ENCODE measurements around the gene ORAI1.
"Not testable (repeated sequence)": the region's sequence is repeated elsewhere in the genome, so short reads cannot be mapped to it uniquely, and the experiment has no call there.

Gene ORAI1

DNA sequence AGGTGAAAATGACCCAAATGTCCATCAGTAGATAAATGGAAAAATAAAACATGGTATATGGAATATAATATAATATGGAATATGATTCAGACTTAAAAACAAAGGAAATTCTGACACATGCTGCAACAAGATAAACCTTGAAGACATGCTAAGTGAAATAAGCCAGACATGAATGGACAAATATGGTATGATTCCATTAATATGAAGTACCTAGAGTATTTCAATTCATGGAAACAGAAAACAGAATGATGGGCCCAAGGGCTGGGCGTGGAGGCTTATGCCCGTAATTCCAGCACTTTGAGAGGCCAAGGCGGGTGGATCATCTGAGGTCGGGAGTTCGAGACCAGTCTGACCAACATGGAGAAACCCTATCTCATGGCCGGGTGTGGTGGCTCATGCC lies 22.7 kb upstream of the ORAI1 start:
- no peak for DNase-seq (ENCODE audit: low read depth)

DNA sequence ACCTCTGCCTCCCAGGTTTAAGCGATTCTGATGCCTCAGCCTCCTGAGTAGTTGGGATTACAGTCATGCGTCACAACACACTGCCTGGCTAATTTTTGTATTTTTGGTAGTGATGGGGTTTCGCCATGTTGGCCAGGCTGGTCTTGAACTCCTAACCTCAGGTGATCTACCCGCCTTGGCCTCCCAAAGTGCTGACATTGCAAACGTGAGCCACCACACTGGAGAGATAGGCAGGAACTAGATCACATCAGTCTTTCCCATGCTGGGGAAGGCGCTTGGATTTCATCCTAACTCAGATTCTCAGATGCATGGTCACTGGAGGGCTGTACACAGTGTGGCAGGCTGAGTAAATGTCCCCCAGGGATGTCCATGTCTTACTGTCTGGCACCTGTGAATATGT lies 18.0 kb upstream of the ORAI1 start:
- no peak for DNase-seq (ENCODE audit: low read depth)

DNA sequence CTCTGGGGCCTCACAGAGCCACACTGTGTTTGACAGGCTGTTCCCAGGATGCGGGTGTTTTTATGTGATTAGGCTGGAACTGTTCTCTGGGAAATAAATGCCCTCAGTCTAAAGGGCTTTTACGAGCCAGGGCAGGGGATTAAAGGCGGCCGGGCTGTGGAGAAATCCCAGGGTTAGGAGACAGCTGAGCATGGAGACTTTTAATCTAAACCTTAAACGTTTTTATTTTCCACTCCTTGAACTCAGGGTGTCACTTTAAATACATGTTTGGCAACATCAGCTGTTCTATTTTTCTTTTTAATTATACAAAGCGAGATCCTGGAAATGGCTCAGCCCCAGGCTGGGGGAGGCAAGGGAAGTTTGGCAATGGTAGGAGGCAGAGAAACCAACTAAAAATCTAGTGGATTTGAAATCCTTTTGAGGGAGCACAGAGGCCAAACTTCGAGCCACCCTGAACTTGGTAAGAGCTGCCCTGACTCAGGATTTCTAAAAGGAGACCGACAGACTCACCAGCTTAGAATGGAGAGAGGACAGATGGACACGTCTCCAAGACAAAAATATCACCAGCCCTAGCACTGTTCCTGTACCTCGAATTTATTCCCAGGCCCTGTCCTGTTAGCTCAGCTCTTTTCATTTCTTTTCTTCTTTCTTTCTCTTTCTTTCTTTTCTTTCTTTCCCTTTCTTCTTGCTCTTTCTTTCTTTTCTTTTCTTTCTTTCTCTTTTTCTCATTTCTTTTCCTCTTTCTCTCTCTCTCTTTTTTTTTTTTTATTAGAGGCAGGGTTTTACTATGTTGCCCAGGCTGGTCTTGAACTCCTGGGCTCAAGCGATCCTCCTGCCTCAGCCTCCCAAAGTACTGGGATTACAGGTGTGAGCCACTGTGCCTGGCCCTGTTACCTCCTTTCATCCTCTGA lies 15.8 kb upstream of the ORAI1 start:
- DNase-seq (ENCODE audit: low read depth): peak; percentile 36

DNA sequence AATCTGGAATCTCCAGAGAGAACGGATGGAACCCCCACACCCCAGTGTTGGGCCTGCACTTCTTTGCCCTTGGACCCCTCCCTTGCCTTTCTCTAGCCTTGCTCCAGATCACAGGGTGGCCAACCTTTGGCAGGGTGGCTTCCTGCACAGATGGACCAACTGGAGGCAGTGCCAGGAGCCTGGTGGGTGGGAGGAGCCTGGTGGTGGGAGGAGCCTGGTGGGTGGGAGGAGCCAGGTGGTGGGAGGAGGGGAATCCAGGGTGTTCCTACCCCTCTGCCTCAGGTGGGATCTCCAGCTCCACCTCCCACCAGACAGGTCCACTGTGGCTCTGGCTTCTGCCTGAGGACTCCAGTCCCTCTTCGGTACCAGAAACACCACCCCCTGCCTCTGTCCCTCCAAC lies 15.0 kb upstream of the ORAI1 start:
- no peak for DNase-seq (ENCODE audit: low read depth)

DNA sequence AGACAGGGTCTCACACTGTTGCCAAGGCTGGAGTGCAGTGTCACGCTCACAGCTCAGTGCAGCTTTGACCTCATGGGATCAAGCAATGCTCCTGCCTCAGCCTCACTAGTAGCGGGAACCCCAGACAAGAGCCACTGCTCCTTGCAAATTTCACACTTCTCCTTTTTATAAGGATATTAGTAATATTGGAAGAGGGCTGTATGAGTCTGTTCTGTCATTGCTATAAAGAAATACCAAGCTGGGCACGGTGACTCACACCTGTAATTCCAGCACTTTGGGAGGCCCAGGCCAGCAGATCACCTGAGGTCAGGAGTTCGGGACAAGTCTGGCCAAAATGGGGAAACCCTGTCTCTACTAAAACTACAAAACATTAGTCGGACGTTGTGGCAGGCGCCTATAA lies 12.9 kb upstream of the ORAI1 start:
- DNase-seq (ENCODE audit: low read depth): no peak

DNA sequence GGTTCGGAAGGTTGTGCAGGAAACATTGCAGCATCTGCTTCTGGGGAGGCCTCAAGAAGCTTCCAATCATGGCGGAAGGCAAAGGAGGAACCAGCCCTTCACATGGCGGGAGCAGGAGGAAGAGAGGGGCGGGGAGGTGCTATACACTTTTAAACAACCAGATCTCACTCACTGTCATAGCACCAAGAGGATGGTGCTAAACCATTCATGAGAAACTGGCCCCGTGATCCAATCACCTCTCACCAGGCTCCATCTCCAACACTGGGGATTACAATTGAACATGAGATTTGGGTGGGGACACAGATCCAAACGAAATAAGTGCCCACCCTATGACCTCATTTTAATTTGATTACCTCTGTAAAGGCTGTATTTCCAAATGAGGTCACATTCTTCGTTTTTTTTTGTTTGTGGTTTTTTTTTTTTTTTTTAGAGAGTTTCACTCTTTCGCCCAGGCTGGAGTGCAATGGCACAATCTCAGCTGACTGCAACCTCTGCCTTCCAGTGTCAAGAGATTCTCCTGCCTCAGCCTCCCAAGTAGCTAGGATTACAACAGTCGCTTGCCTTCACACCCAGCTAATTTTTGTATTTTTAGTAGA lies 11.4 kb upstream of the ORAI1 start:
- no peak for DNase-seq (ENCODE audit: low read depth)

DNA sequence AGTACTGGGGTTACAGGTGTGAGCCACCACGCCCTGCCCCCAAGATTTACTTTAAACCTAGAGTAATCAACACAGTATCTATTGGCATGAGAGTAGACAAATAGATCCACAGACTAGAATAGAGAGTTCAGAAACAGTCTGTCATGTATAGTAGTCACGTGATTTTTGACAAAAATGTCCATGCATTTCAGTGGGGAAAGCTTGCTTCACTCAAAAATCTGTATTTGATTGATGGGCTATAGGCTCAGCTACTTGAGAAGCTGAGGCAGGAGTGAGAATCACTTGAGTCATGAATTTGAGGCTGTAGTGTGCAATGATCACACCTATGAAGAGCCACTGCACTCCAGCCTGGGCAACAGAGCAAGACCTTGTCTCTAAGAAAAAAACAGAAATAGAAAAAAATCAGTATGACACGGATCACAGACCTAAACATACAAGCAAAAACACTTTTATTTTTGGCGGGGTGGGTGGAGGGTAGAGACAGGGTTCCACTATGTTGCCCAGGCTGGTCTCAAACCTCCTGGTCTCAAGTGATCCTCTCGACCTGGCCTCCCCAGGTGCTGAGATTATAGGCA lies 7.6 kb upstream of the ORAI1 start:
- no peak for DNase-seq (ENCODE audit: low read depth)

DNA sequence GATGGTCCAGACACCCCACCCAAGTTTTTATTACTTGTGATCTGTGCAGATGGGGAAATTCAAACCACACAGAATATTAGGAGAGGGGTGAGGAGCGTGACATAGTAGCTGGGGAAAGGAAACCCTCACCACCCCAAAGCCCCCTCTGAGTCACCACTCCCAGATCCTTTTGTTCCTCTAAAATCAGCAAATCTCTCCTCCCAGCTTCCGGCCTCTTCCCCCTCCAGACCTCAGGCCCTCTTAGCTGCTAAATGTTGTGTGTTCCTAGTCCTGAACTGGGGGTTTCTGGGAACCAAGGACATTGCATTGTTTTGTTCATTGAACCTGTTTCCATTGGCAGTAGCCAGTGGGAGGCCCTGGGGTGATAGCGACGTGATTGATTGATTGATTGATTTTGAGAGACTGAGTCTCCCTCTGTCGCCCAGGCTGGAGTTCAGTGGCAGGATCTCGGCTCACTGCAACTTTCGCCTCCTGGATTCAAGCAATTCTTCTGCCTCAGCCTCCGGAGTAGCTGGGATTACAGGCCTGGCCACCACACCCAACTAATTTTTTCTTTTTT lies 5.9 kb upstream of the ORAI1 start:
- DNase-seq (ENCODE audit: low read depth): no peak

DNA sequence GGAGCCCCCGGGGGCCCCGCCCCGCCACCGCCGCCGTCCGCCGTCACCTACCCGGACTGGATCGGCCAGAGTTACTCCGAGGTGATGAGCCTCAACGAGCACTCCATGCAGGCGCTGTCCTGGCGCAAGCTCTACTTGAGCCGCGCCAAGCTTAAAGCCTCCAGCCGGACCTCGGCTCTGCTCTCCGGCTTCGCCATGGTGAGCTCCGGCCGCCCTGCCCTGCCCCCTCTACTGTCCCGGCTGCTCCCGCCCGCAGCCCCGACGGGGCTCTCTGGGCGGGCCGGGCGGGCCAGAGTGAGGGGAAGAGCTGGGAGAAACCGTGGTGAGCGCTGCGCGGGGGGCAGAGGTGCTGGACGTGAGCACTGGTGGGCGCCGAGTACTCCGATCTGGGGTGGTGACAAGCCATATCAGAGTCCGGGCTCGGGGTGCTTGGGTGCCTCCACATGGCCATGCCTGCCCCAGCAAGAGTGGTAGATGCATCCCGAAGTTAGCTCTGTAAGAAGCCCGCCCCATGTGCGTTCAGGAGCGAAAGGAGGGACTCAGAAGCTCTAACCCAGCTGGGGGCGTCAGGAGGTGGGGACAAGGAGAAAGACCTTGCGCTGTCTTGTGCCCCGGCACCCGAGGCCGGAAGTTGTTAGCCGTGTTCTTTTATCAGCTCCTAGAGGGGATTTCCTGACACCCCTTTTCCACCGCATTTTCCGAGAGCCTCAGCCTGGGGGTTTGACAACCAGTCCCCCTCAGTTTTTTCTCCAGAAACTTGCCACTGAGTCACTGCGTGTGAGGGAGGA lies 717 bp downstream of the ORAI1 start:
- peak; percentile 32 for DNase-seq (ENCODE audit: low read depth)

DNA sequence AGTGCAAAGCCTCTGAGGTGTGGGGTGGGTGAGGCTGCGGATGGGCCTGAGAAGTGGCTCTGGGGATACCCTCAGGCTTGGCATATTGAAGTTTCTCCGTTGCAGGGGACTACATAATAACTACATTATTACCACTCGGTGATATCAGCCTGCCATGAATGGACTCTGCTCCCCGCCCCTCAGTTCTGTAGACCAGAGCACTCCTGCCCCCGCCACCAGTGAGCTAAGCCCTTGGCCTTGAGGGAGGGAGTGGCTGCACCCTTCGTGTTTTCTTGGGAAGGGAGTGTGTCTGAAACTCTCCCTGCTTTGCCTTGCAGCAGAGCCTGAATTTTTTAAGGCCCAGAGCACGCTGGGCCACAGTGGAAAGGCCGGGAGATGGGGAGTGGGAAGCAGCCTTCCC lies 1.7 kb downstream of the ORAI1 start:
- no peak for DNase-seq (ENCODE audit: low read depth)

DNA sequence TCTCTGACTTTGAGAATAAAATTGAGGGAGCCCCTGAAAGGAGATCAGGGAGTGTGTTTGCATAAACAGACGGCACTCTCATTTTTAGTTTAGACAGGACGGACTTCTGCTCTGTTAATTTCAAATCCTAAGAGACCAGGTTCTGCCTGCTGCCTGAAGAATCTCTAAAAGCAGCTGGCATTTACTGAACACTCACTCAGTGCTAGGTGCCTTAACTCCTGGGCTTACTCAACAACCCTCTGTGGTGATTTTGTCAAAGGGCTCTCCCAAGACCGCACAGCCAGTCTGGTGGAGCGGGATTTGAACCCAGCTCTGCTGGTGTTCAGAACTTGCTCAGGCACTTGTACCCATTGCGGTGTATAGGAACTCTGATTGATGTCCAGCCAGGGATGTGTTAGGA lies 2.2 kb downstream of the ORAI1 start:
- DNase-seq (ENCODE audit: low read depth): no peak

DNA sequence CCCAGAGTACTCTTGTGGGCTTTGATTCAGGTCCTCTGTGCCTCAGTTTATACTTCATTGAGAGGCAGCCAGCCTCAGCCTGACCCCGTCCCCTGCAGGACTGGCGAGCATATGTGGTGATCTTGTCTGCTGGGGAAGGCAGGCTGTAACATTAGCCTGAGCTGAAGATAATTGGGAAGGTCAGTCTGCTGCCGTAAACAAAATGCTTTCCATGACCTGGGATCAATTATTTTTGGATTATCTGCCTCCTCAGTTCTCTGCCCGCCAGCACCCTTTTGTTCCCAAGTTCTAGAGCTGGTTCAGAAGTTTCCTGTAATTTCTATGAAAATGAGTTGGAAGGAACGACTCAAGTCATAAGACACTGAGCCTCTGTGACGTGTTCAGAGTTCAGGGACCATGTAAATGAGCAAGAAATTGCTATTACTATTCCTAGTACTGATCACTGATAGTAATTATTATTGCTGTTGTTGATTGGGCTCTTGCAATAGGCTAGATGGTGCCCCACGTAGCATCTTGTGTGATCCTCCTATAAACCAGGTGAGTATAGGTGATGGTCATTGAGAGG lies 4.5 kb downstream of the ORAI1 start:
- no peak for DNase-seq (ENCODE audit: low read depth)

DNA sequence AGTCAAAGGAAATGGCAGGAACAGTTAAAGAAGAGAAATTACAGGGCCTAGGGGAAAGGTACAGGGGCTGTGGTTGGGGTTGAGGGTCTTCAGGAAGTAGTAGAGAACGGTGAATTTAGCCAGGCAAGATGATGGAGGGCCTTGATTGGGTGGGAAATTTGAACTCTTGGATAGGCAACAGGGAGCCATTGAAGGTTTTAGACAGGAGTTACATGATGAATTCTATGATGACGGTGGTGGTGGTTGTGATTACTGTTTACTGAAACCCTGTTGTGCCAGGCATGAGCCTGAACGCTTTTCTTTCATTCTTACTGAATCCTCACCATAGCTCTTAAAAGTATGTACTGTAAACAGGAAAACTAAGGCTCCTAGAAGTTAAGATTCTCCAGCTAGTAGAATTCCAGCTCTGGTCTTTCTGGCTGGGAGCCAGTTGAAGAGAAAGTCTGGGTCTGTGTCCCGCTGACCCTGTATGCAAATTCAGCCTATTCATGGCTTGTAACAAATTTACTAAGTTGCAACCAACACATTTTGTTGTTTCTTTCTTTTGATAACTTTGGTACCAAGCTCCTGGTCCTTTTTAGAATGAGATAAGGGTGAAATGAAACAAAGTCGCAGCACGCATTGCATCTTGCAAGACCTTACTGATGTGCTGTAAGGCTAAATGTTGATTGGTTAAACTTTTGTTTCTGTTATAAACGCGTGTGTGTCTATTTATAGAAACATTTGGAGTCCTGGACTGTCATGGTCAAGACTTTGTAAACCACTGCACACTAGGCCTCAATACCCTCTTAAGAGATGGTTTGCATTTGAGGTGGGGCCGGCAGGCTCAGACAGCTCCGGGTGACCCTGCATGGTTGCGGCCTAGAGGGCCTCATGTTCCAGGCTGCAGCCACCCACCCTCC lies 6.0 kb downstream of the ORAI1 start:
- no peak for DNase-seq (ENCODE audit: low read depth)

DNA sequence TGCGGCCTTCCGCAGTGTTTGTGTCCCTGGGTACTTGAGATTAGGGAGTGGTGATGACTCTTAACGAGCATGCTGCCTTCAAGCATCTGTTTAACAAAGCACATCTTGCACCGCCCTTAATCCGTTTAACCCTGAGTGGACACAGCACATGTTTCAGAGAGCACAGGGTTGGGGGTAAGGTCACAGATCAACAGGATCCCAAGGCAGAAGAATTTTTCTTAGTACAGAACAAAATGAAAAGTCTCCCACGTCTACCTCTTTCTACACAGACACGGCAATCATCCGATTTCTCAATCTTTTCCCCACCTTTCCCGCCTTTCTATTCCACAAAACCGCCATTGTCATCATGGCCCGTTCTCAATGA lies 7.5 kb downstream of the ORAI1 start:
- not testable (repeated sequence) for DNase-seq (ENCODE audit: low read depth)

DNA sequence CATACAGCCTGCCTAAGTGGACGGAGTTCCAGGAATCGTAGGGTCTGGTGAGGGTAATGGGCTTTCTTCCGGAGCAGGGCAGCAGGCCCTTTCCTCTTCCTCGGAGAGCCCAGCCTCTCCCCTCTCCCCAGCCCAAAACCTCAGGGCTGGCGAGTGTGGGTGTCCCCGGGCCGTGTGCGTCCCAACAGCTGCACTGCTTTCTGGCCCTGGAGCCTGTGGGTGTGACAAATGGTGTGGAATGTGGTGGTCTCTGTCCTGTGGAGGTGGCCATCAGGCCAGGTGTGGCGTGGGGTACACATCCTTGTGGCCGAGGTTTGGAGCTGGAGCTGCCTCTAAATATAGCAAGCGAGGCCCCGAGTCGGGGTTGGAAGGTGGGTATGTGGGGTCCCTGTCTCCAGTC lies 8.5 kb downstream of the ORAI1 start:
- DNase-seq (ENCODE audit: low read depth): no peak

DNA sequence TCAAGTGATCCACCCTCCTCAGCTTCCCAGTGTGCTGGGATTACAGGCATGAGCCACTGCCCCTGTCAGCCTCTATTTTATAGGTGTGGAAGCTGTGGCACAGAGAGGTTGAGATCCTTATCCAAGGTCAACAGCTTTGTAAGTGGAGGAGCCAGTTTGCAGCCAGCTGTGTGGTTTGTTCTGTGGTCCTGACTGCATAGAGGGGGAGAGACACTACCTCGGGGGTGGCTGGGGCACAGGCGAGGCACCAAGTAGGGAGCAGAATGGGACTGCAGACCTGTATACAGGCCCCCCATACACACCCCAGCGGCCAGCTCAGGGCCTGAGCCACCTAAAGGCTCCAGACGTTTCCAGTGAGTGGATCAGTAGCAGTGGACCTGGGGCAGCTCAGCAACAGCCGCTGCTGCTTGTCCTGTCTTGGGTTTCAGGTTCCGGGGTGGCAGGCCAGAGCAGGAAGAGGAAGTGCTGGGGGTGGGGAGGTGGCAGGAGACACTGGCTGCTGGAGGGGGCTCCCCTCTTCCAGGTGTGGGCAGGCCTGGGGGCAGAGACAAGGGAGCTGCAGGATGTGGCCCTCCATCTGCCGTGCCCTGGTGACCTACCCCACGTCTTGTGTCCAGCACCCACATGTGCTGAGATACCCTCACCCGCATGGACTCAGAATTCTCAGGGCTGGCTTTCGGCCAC lies 11.0 kb downstream of the ORAI1 start:
- no peak for DNase-seq (ENCODE audit: low read depth)

DNA sequence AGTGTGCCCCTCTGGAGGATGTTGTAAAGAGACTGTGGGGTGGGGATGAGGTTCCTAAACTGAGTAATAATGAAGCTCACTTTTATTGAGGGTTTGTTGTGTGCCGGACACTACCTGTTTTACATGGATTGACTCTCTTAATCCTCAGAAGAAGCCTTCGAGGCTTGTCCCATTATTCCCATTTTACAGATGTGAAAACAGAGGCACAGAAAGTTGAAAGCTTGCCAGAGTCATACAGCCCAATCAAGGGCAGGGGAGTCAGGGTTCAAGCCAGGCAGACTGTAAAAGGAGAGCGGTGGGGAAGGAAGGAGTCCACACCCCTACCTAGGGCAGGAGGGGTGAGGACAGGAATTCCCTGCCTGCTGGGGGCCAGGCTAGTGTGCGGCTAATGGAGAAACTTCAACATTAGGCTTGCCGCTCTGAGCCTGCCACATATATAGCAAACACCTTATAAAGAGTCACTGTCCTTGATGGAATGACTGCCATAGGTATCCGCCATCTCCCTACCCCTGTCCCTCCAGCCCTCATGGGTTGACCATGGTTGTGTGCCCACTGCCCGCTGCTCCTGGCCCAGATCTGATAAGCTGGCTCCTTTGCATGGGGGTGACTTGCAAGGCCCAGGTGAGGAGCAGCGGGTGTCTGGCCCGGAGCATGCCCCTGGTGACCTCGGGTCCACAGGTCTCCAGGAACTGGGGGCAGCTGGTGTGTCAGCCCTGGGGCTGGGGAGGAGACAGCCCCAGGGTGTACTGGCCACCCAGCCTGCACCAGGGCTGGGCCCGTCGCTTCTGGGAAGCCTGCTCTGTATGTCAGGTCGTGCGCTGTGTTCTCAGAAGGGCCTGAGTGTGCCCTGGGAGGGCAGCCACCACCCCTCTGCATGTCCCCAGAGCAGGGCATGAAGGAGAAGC lies 12.2 kb downstream of the ORAI1 start:
- no peak for DNase-seq (ENCODE audit: low read depth)

DNA sequence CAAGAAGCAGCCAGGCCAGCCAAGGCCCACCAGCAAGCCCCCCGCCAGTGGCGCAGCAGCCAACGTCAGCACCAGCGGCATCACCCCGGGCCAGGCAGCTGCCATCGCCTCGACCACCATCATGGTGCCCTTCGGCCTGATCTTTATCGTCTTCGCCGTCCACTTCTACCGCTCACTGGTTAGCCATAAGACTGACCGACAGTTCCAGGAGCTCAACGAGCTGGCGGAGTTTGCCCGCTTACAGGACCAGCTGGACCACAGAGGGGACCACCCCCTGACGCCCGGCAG lies 15.0 kb downstream of the ORAI1 start:
- no peak for DNase-seq (ENCODE audit: low read depth)

DNA sequence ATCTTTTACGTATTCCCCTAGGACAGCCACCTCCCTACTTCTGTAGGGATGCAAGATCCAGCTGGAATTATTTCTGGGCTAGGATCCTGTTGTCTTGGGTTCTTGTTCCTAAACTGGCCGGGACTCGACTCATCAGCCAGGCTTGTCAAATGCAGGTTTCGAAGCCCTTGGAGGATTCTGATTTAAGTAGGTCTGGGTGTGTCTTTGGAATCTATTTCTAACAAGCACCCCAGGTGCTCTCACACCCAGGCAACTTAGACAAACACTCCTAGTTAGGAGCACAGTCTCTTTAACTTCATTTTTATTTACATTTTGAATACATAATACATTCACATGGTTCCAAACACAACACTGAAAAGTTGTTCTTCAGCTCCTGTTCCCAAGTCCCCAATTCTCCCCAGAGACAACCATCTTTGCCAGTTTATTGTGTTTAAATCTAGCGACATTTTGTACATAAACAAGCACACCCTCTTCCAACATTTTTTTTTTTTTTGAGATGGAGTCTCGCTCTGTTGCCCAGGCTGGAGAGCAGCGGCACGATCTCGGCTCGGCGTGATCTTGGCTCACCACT lies 22.2 kb downstream of the ORAI1 start:
- no peak for DNase-seq (ENCODE audit: low read depth)

Measured in stromal cell of bone marrow (primary cell).